Naive thymus-derived CD8-positive, alpha-beta T cell (primary cell): ENCODE data around the gene SULT6B1. TPM values are rescaled to one million over a fixed set of nuclear protein-coding genes. Genes with fewer than 3 reads are reported as not detected.

Source experiments
- ATAC-seq, 2 donors: fragments of 150-1000 bp; cut with Tn5 transposase in 1 of 2; sonication (Bioruptor Pico), chemical (Tn5 transposase) in 1 of 2; 1 replicate in 1 of 2; 2 replicates in 1 of 2; pipeline ENCODE4 v1.10.0; 2021; ENCODE audit warnings: mild to moderate bottlenecking in 2 of 2, moderate library complexity in 2 of 2
- POLR2A ChIA-PET: fragments of 350-600 bp; sonication (Branson Sonifier 250); formaldehyde crosslinking; loops from one replicate; lab custom pipeline; 2021; ENCODE audit warnings: antibody characterized with exemption; lab: Charles Lee
- DNase-seq, 10 donors: peaks; one replicate each; pipeline versions ENCODE4 v3.0.0 to v3.0.0-alpha.2; 2020 to 2022
- H3K27ac Mint-ChIP-seq, 10 donors: one replicate each; pipeline ENCODE4 v1.8.0; 2020 to 2022; ENCODE audit warnings: mild to moderate bottlenecking in 10 of 10, mixed read lengths in 10 of 10, moderate library complexity in 4 of 10, inconsistent platforms in 1 of 10
- H3K27me3 Mint-ChIP-seq, 5 donors: one replicate each; pipeline ENCODE4 v1.8.0; 2021 to 2022; ENCODE audit warnings: mixed read lengths in 5 of 5
- H3K36me3 Mint-ChIP-seq, 3 donors: one replicate each; pipeline ENCODE4 v1.8.0; 2020 to 2022; ENCODE audit warnings: mixed read lengths in 3 of 3, mild to moderate bottlenecking in 2 of 3, inconsistent platforms in 1 of 3
- H3K4me1 Mint-ChIP-seq, 4 donors: one replicate each; pipeline ENCODE4 v1.8.0; 2021 to 2022; ENCODE audit warnings: mixed read lengths in 4 of 4
- H3K4me3 Mint-ChIP-seq, 10 donors: one replicate each; pipeline ENCODE4 v1.8.0; 2020 to 2022; ENCODE audit warnings: mild to moderate bottlenecking in 10 of 10, mixed read lengths in 10 of 10, moderate library complexity in 6 of 10, inconsistent platforms in 1 of 10
- H3K9me3 Mint-ChIP-seq, 9 donors: one replicate each; pipeline ENCODE4 v1.8.0; 2020 to 2022; ENCODE audit warnings: mixed read lengths in 9 of 9, mild to moderate bottlenecking in 3 of 9, inconsistent platforms in 1 of 9, moderate library complexity in 1 of 9
- polyA plus RNA-seq, 3 donors: library from polyadenylated mRNA; unstranded; fragments of 300-500 nt; fragmentation: Illumina TruSeq; gene quantifications; one replicate each; pipeline ENCODE4 v1.2.3, GENCODE V29; 2021
- total RNA-seq, 8 experiments: library from RNA in 2 of 8; stranded (reverse) in 2 of 8; gene quantifications; one replicate each; pipeline ENCODE4 v1.2.3 and lab custom pipeline; 2021 to 2026

Gene SULT6B1
- total and polyA plus RNA-seq, 5 experiments from 2014 or later = not detected

DNA sequence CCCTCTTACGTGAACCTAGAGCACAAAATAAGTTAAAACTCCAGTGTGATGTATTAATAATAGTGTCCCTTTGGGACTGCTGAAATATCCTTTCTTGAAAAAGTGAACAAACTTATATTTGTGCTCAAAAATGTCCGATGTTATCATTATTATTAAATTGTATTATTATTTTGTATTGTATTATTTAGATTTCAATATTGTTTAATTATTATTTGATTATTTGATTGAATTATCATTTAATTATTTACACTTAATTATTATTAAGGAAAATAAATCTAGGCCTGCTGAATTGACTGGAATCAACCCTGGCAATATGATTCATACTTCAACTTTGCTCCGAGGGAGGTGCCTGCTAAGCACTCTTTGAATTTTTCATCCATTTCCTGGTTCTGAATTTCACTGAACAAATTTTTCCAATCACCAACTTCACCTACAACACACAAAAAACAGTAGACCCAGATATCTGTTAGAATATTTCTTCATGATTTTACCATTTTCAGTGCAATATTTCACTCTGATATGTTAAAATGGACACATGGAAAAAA is 20.8 kb downstream of the SULT6B1 start:
- H3K36me3 Mint-ChIP-seq = peaks cover 0 to 6% (median 3%) of the 10 kb centered on the region in 3 donors
- no peak overlapping the region for H3K4me3 Mint-ChIP-seq
- H3K27me3 Mint-ChIP-seq = no peaks in the 10 kb centered on the region
- POLR2A ChIA-PET = no interaction called here
- H3K9me3 Mint-ChIP-seq = peaks cover 3 to 22% (median 16%) of the 10 kb centered on the region in 9 donors
- no peaks in the 10 kb centered on the region for H3K4me1 Mint-ChIP-seq
- DNase-seq = no peak
- ATAC-seq = no peak
- no peak overlapping the region for H3K27ac Mint-ChIP-seq

DNA sequence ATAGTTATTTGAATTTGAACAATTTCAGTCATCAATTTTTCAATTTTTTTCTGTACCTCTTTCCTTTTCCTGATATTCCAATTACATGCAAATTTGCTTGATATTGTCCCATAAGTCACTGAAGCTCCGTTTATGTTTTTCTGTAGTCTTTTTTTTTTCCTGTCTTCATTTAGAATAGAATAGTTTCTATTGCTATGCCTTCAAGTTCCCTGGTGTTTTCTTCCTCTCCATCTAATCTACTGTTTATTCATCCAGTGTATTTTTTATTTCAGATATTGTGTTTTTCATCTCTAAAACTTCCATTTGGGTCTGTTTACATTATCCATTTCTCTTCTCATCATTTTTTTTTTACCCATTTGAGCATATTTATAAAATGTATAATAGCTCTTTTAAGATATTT is 23.7 kb downstream of the SULT6B1 start:
- H3K4me3 Mint-ChIP-seq = no peak overlapping the region
- no peaks in the 10 kb centered on the region for H3K27me3 Mint-ChIP-seq
- POLR2A ChIA-PET = no interaction called here
- ATAC-seq (no peak), DNase-seq (no peak)
- no peak overlapping the region for H3K27ac Mint-ChIP-seq
- peaks cover 3 to 22% (median 16%) of the 10 kb centered on the region in 9 donors for H3K9me3 Mint-ChIP-seq
- H3K4me1 Mint-ChIP-seq = peaks cover 0 to 6% (median 3%) of the 10 kb centered on the region in 4 donors
- peaks cover 0 to 6% (median 3%) of the 10 kb centered on the region in 3 donors for H3K36me3 Mint-ChIP-seq

DNA sequence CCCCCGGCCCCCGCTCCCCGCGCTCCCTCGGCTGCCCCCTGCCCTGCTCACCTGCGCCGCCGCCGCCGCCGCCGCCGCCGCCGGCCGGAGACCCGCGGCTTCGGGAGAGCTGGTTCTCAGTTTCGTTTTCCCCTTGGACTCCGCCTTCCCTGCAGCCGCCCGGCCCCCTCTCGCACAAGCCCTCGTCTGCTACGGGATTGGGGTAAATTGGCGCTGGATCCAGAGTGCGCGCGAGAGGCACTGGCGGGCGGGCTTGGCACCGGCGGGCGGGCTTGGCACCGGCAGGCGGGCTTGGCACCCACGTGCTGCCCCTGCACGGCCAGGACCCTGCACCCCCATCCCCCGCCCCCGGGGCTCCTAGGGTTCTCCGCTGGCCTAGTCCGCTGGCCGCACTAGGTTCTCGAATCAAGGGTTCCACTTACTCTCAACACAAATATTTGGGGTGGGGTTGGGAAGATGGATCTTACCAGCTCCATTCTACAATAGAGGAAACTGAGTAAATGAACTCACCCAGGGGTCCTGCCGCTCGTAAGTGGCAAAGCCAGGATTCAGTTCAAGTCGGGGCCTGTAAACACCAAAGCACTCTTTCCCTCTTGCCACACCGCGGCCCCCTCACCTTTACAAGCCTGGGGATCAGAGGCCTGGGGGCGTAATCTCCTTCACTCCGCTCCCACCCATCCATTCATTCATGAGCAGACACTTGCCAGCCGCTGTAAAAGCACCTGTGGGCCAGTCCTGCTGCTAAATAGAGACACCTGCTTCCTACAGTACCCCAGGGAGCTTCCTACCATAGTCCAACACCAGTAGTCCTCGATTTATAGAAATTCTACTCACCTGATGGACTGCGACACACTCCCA is 31.4 kb downstream of the SULT6B1 start, which contains the start of gene EIF2AK2:
Gene EIF2AK2 (minus strand): TSS at position 124 of the 858 bp plus-strand sequence. CDS start 9,174 bp downstream, outside the sequence.
- peak; percentile 94 to 96 for ATAC-seq
- H3K36me3 Mint-ChIP-seq = peaks cover 13 to 22% (median 21%) of the 10 kb centered on the region in 3 donors
- POLR2A ChIA-PET = interaction anchor here (0.5 to 3.3 kb wide), 11 partner anchors 8 to 1746 kb away, joined by 3 to 17 read pairs (median 4); partner anchors contain the start of genes CEBPZ, CEBPZOS, GPATCH11 and NDUFAF7
- no peaks in the 10 kb centered on the region for H3K27me3 Mint-ChIP-seq
- peaks cover 36 to 59% (median 54%) of the 10 kb centered on the region in 4 donors for H3K4me1 Mint-ChIP-seq
- H3K27ac Mint-ChIP-seq = peak within 1 kb of the TSS; percentile 88 to 98 (median 95)
- peaks cover 0 to 3% (median 0%) of the 10 kb centered on the region in 9 donors for H3K9me3 Mint-ChIP-seq
- DNase-seq = peak; percentile 75 to 91 (median 82)
- H3K4me3 Mint-ChIP-seq = peak within 1 kb of the TSS; percentile 88 to 99 (median 94)

DNA sequence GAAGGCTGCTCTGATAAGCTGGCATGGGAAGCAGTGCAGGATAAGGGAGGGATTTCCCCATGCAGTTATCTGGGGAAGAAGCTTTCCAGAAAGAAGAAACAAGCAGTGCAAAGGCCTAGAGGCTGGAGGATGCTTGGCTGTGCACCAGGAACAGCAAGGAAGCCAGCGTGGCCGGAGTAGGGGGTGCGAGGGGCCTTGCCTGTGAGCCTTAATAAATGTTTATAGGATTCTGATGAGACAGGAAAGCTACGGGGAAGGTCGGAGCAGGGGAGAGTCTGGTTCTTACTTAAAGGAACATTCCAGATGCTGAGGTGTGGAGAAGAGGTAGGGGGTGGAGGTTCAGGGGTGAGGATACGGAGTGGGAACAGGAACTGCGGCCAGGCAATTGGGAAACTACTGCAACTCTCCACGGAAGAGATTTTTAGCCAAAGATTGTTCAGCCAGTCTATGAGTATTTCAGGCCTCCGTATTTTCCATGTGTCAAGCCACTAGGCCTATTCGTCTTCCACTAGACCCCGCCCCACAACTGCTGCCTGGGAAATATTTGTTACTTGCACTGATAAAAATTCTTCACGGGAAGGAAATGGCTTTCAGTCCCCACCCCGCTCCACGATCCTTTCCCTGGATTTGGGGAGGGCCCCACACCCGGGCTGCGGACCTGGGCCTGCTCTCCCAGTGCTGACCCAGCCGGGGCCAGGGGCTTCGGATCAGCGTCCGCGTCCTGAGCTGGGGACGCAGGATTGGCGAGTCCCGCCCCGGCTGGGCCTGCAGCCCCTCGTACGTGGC is 32.2 kb downstream of the SULT6B1 start:
- peak overlapping the region; percentile 88 to 99 (median 94) for H3K4me3 Mint-ChIP-seq
- H3K27ac Mint-ChIP-seq = peak overlapping the region; percentile 88 to 98 (median 95)
- no peaks in the 10 kb centered on the region for H3K27me3 Mint-ChIP-seq
- POLR2A ChIA-PET = interaction anchor here (0.6 to 3.3 kb wide), 9 partner anchors 9 to 1747 kb away, joined by 3 to 17 read pairs (median 4); partner anchors contain the start of genes CEBPZ, CEBPZOS, GPATCH11 and NDUFAF7
- H3K36me3 Mint-ChIP-seq = peaks cover 13 to 23% (median 22%) of the 10 kb centered on the region in 3 donors
- DNase-seq = peak in 4 of 10 donors; percentile 11 to 28 (median 16)
- peak; percentile 29 to 35 for ATAC-seq
- H3K9me3 Mint-ChIP-seq = peaks cover 0 to 3% (median 0%) of the 10 kb centered on the region in 9 donors
- peaks cover 33 to 63% (median 58%) of the 10 kb centered on the region in 4 donors for H3K4me1 Mint-ChIP-seq

DNA sequence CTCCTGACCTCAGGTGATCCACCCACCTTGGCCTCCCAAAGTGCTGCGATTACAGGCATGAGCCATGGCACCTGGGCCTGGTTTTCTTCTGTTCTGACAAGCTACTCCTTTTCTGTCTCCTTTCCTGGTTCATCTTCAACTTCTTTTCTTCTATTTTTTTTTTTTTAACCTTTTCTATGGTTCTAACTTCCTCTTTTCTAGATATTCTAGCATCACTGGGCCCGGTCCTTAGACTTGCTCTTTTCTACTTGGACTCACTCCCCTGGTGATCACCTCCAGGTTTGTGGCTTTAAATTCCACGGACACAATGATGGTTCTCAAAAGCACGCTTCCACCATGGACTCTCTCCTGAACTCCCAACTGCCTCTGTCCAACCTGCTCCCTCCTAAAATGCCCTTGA is 33.7 kb downstream of the SULT6B1 start:
- DNase-seq (no peak), ATAC-seq (no peak)
- H3K27me3 Mint-ChIP-seq = no peaks in the 10 kb centered on the region
- H3K27ac Mint-ChIP-seq = peak overlapping the region in 9 of 10 donors; percentile 72 to 98 (median 94)
- POLR2A ChIA-PET = no interaction called here
- H3K36me3 Mint-ChIP-seq = peaks cover 13 to 25% (median 22%) of the 10 kb centered on the region in 3 donors
- peaks cover 0 to 3% (median 0%) of the 10 kb centered on the region in 9 donors for H3K9me3 Mint-ChIP-seq
- H3K4me3 Mint-ChIP-seq = peak overlapping the region in 7 of 10 donors; percentile 5 to 99 (median 95)
- H3K4me1 Mint-ChIP-seq = peaks cover 34 to 74% (median 65%) of the 10 kb centered on the region in 4 donors

DNA sequence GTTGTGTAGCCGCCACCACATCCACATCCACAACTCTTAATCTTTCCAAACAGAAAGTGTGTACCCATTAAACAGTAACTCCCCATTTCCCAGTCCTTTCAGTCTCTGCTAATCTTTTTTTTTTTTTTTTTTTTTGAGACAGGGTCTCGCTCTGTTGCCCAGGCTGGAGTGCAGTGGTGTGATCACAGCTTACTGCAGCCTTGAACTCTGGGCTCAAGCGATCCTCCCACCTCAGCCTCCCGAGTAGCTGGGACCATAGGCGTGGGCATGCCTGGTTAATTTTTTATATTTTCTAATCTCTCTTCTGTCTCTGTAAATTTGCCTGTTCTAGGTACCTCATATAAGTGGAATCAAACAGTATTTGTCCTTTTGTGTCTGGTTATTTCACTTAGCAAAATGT is 35.2 kb downstream of the SULT6B1 start:
- Mint-ChIP-seq H3K36me3 (peaks cover 13 to 41% (median 28%) of the 10 kb centered on the region in 3 donors), H3K4me3 (peak overlapping the region in 1 of 10 donors; percentile 34), H3K27ac (peak overlapping the region in 2 of 10 donors; percentile 33 to 98), H3K9me3 (peaks cover 0 to 3% (median 0%) of the 10 kb centered on the region in 9 donors), H3K27me3 (no peaks in the 10 kb centered on the region), H3K4me1 (peaks cover 36 to 78% (median 63%) of the 10 kb centered on the region in 4 donors)
- DNase-seq (no peak), ATAC-seq (no peak)
- POLR2A ChIA-PET = no interaction called here

DNA sequence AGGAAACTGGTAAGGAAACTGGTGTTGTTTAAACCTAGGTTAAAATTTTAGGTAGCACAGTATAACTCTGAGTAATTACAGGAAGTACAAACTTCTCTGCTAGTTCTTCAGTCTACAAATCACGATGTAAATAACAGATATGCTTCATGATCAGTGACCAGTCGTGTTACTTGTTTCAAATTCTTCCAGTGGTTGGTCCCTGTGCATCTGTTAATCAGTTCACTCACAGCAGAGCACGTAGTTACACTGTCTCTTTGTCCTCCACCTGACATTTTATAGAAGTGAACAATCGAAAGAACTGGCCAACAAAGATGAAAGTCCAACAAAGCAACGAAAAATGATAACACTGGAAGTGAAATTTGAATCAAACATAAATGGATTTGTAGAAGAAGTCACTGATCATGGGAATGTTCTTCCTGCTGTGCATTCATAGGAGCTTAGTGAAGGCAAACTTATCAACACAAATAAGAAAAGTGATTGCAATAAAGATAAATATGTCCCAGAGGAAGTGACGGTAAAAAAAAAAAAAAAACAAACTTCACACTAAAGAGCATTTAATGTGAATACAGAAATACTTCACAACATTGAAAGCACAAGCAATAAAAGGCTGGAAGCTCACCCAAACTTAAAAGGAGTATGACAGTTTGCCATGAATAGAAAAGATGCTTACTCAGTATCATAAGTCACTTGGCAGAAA is 38.7 kb downstream of the SULT6B1 start:
- POLR2A ChIA-PET = interaction anchor here (1.5 kb wide), 1 partner anchor 8 kb away, joined by 3 read pairs; no protein-coding TSS in a partner anchor
- Mint-ChIP-seq H3K27ac (peak overlapping the region in 7 of 10 donors; percentile 1 to 72 (median 36)), H3K36me3 (peaks cover 8 to 70% (median 40%) of the 10 kb centered on the region in 3 donors), H3K4me3 (peak overlapping the region in 2 of 10 donors; percentile 6 to 53), H3K27me3 (no peaks in the 10 kb centered on the region), H3K9me3 (peaks cover 0 to 3% (median 0%) of the 10 kb centered on the region in 9 donors), H3K4me1 (peaks cover 19 to 51% (median 35%) of the 10 kb centered on the region in 4 donors)
- no peak for DNase-seq
- ATAC-seq = no peak

DNA sequence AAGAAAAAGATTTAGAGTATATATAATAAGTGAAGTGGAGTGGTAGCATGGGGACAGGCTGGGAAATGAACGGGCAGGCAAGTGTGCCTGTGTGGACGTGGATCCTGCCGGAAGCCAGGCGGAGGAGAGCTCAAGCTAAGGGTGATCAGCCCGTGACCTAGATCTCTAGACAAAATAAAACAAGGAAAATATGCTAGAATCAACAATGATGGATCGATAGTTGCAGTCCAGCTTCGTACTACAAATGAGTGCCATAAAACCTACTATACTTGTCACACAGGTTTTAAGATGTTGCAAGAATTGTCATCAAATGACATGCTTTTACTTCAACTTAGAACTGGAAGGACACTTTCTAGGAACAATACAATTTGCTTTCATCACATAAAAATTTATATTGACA is 40.1 kb downstream of the SULT6B1 start:
- H3K4me3 Mint-ChIP-seq = no peak overlapping the region
- no peak for ATAC-seq
- POLR2A ChIA-PET = interaction anchor here (0.6 to 1.5 kb wide), 2 partner anchors 9 to 312 kb away, joined by 3 to 4 read pairs; no protein-coding TSS in a partner anchor
- H3K27ac Mint-ChIP-seq = peak overlapping the region in 2 of 10 donors; percentile 3 to 60
- H3K36me3 Mint-ChIP-seq = peaks cover 7 to 69% (median 30%) of the 10 kb centered on the region in 3 donors
- H3K4me1 Mint-ChIP-seq = peaks cover 16 to 37% (median 28%) of the 10 kb centered on the region in 4 donors
- H3K27me3 Mint-ChIP-seq = no peaks in the 10 kb centered on the region
- no peak for DNase-seq
- H3K9me3 Mint-ChIP-seq = peaks cover 0 to 3% (median 0%) of the 10 kb centered on the region in 9 donors

DNA sequence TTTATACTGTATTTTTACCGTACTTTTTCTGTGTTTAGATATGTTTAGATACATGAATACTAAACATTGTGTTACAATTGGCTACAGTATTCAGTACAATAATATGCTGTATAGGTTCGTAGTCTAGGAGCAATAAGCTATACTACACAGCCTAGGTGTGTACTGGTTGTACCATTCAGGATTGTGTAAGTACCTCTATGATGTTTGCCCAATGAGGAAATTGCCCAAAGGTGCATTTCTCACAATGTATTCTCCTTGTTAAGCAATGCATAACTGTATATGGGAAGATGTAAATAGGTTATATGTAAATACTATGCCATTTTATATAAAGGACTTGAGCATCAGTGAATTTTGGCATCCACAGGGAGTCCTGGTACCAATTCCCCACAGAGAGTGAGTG is 42.4 kb downstream of the SULT6B1 start:
- no peak for DNase-seq
- Mint-ChIP-seq H3K4me3 (no peak overlapping the region), H3K9me3 (no peaks in the 10 kb centered on the region), H3K27ac (peak overlapping the region in 1 of 10 donors; percentile 34), H3K27me3 (no peaks in the 10 kb centered on the region), H3K36me3 (peaks cover under 1 to 78% (median 32%) of the 10 kb centered on the region in 3 donors), H3K4me1 (peaks cover 5 to 20% (median 12%) of the 10 kb centered on the region in 4 donors)
- POLR2A ChIA-PET = no interaction called here
- no peak for ATAC-seq

DNA sequence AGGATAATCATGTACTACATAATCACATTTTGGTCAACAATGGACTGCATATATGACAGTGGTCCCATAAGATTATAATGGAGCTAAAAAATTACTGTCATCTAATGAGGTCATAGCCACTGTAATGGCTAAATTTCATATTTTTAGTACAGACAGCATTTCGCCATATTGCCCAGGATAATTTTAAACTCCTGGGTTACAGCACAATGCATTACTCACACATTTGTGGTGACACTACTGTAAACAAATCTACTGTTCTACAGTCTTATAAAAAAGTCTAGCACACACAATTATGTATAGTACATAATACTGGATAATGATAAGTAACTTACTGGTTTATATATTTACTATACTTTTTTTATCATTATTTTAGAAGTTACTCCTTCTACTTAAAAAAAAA is 44.5 kb downstream of the SULT6B1 start:
- no peaks in the 10 kb centered on the region for H3K27me3 Mint-ChIP-seq
- no peak overlapping the region for H3K4me3 Mint-ChIP-seq
- POLR2A ChIA-PET = no interaction called here
- H3K9me3 Mint-ChIP-seq = no peaks in the 10 kb centered on the region
- DNase-seq (no peak), ATAC-seq (no peak)
- peaks cover 8 to 76% (median 43%) of the 10 kb centered on the region in 3 donors for H3K36me3 Mint-ChIP-seq
- no peak overlapping the region for H3K27ac Mint-ChIP-seq
- peaks cover 0 to 10% (median 2%) of the 10 kb centered on the region in 4 donors for H3K4me1 Mint-ChIP-seq

DNA sequence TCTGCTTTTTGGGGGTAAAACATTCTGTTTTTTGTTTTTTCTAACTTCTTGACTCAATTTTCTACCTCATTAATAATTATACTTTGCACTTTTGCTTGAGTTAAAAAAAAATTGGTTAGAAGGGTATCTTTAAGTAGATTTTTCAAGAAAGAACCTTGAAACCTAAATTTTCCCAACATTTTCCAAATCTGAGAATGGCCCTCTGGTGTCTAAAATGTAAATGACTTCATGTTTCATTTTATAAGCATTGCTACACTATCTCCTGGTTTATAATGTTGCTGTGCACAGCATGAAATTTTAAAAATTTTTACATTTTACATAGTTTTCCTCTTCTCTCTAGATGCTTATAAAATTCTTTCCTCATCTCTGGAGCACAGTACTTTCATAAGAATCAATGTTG is 45.9 kb downstream of the SULT6B1 start:
- DNase-seq (no peak), ATAC-seq (no peak)
- Mint-ChIP-seq H3K27me3 (no peaks in the 10 kb centered on the region), H3K36me3 (peaks cover 8 to 62% (median 40%) of the 10 kb centered on the region in 3 donors), H3K4me1 (peaks cover 0 to 6% (median 0%) of the 10 kb centered on the region in 4 donors), H3K4me3 (no peak overlapping the region), H3K9me3 (no peaks in the 10 kb centered on the region), H3K27ac (peak overlapping the region in 1 of 10 donors; percentile 29)
- POLR2A ChIA-PET = no interaction called here
